ENCODE data around the gene MOCS3. TPM values are rescaled to one million over a fixed set of nuclear protein-coding genes. Genes with fewer than 3 reads are reported as not detected.

Gene MOCS3
- total RNA-seq, 4 donors from 2014 or later: 2.1 to 4.2 (median 3.4) TPM

GRCh38 chr20:50932691-50933280, 25.8 kb upstream of the MOCS3 start:
- TF ChIP-seq CTCF (IDR thresholded peaks at IDR 0.05; ENCODE audit: low read depth): no peak

GRCh38 chr20:50933589-50933988, 25.0 kb upstream of the MOCS3 start:
- TF ChIP-seq CTCF (IDR thresholded peaks at IDR 0.05; ENCODE audit: low read depth): no peak

- TF ChIP-seq CTCF (IDR thresholded peaks at IDR 0.05; ENCODE audit: low read depth): no peak
These were observed 15.5 kb upstream of the MOCS3 start for GRCh38 chr20:50943069-50943468.

GRCh38 chr20:50948132-50948785, 10.4 kb upstream of the MOCS3 start:
- TF ChIP-seq CTCF (IDR thresholded peaks at IDR 0.05; ENCODE audit: low read depth): no peak

GRCh38 chr20:50953196-50953595, 5.4 kb upstream of the MOCS3 start:
- no peak for TF ChIP-seq CTCF (IDR thresholded peaks at IDR 0.05; ENCODE audit: low read depth)

GRCh38 chr20:50953821-50954220, 4.8 kb upstream of the MOCS3 start:
- no peak for TF ChIP-seq CTCF (IDR thresholded peaks at IDR 0.05; ENCODE audit: low read depth)

- no peak for TF ChIP-seq CTCF (IDR thresholded peaks at IDR 0.05; ENCODE audit: low read depth)
These were observed 1.3 kb upstream of the MOCS3 start for GRCh38 chr20:50957276-50957675.

Measured in subcutaneous adipose tissue (tissue), 4 donors.